DMS153 treated with DMSO at 0.1 percent for 48 hours (cell line): ENCODE data around the gene STYXL2.

Source experiments
- DNase-seq: peaks from one replicate; lab custom pipeline; 2025; ENCODE audit not compliant: unreplicated experiment; lab: John Stamatoyannopoulos, UW

STYXL2 gene

DNA sequence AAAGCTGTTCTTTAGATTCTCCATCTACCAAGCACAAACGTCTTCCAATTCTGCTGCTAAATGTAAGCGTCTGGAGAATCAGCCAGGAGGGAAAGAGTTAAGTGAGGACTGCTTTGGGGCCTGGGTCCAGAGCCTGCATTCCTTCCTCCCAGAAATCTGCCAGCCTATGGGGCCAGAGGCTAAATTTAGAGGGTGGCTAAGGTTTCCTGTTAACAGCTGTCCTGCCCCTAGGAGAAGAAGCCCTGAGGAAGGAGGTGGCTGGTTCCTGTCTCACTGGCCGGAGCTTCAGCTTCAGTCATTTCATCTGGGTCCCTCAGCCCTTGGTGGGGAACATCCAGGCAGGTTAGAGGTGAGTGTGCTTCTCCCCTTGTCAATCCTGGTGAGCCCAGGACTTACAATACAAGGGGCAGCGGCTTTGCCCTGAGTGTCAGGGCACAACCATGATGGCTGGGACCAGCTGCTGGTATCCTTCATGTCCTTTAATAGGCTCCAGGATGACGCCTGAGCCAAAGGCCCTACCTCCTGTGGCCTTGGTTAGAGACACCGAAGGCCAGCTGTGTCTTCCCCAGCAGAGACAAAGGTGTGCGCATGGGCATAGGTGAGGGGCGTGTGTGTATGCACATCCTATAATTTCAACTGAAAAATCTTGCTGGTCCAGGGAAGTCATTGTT, at the start of gene STYXL2:
TSS of gene STYXL2 (plus strand) at position 230 of the 671 bp plus-strand sequence. CDS start 775 bp downstream, outside the sequence.
- no peak for DNase-seq

DNA sequence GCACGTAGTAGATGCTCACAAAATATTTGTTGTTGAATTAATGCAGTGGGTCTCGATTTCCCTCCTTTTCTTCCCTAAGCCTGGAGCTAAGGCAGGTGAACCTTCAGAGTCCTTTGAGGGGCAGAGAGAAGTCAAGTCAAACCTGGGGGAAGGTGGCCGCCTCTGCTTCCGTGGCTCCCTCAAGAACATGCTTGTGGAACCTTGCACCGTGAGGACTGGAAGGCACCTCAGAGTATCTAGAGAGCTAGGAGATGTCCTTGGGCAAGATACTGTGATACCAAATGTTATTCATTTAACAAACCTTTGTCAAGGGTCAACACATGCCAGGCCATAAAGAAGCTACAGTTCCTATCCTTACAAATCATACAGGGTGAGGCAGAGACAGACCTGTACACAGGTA, 42.0 kb upstream of the STYXL2 start:
- DNase-seq = no peak

DNA sequence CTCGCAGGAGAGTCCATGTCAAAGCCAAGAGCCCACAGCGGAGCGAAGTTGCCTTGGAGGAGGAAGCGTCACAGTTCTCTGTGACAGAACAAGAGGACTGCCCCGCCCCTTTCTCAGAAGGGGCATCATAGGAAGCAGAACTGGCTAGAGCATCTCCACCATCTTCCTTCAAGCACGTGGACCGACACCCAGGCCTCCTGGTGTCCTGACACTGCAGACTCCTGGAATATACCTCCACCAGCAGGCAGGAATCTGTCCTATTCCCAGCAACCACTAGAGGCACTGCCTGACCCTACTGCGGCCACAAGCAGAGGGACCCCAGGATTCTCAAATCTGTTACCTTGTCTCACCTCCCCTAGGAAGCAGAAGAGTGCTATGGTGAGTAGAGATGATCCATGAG, 41.5 kb upstream of the STYXL2 start:
- DNase-seq = peak; percentile 5

DNA sequence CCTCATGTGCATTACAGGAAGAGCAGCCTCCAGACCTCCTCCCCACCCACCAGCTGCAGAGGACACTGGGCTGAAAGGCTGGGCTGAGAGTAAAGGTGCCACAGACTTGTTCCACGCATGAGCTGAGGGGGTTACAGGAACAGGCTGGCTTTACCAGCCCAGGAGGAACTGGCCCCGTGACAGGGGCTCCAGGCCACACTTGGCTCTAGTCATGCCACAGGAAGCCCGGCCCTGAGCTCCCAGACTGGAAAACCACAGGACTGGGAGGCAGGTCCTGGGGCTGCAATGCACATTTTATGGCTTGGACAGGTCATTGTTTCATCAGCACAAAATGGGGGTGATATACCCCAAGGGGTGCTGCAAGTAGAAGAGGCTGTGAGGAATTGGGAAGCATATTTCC, 39.3 kb upstream of the STYXL2 start:
- no peak for DNase-seq

DNA sequence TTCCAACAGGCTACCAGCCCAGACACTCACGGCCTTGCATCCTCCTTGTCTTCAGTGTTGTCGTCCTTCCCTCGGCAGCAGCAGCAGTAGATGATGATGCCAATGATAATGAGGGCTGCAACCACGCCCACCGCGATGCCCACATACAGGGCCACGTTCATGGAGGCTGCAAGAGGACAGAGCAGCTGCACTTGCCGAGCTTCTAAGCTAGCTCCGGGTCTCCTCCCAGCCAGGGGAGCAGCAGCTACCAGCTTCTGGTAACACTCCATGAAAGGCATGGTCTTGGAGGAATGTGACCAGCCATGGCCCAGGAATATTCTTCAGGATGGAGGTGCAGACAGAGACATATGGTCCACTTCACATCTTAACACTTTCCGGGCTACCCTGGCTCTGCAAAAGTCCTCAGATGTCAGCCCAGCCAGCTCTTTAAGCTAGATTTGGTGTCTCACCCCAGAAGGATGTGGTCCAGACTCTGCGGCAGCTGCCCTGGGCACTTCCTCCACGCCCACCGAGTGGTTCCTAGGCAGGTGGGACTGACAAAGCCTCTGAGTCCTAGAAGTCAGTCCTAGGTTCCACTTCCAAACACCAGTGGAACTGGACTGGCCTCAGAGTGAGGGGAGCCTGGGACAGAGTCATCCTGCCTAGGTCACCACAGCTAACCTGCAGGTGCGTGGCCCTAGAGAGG, 38.8 kb upstream of the STYXL2 start:
- no peak for DNase-seq

DNA sequence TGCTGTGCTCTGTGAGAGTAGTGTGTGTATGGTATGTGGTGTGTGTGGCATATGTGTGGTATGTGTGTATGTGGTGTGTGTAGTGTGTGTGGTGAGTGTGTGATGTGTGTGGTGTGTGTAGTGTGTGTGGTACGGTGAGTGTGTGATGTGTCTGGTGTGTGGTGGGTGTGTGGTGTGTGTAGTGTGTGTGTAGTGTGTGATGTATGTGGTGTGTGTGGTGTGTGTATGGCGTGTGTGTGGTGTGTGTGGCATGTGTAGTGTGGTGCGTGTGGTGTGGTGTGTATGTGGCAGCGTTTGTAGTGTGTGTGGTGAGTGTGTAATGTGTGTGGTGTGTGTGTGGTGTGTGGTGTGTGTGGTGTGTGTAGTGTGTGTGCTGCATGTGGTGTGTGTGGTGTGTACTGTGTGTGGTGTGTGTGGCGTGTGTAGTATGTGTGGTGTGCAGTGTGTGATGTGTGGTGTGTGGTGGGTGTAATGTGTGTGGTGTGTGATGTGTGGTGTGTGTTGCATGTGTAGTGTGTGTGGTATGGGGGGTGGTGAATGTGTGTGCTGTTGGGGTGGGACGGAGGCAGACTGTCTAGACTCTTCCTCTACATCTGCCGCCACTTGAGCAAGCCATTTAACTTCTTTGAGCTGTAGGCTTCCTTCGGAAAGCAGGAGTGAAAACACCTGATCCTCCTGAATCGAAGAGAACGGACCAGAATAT, 37.2 kb upstream of the STYXL2 start:
- no peak for DNase-seq

DNA sequence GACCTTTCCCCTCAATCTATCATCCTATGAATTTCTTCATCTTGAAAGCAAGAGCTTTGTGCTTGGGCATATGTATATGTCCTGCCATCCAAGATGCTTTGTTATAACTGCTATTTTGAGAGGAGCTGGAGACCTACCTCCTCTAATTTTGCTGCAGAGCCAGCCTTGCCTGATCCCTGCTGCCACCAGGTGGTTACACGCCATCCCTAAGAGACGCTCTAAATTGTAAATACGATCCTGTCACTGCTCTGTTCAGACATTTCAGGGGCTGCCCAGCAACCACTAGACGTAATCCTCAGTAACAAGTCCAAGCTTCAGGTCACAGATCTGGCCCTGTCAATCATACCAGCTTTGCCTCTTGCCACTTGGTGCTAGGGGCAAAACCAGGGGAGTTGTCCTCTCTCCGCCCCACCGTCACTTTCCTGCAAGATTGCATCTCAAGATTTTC, 36.6 kb upstream of the STYXL2 start:
- peak; percentile 93 for DNase-seq

DNA sequence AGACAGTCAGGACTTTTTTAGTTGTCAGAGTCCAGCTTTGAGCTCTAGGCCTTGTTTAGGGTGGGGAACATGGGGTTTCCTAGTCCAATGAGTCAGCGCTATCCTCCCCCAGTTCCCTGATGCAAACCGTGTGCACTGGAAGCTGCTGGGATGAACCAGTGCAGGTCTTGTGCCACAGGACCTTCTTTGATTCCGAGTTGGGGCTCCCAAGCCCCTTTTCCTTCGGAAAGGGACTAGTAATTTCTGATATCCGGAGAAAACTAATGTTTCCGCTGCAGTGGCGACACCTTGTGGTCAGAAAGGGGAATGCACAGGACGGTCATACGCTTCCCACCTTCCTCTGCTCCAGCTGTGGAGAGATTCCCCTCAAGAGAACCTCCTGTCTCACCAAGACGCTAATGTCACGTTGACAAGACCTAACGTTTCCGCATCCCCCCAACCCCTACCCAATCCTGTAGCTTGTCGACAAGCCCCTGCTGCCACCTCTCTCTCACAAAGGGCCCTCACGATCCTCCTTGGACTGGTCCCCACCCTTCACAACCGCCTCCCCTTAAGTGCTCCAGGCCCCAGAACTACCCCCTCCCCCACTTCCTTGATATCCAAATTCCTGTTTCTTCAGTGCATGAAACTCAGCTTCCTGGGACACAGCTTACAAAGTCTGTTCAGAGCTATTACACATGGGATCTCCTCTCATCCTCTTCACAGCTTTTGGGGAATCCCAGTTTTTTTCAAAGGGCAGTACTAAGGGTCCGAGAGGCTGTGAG, 34.6 kb upstream of the STYXL2 start:
- DNase-seq = peak; percentile 48

DNA sequence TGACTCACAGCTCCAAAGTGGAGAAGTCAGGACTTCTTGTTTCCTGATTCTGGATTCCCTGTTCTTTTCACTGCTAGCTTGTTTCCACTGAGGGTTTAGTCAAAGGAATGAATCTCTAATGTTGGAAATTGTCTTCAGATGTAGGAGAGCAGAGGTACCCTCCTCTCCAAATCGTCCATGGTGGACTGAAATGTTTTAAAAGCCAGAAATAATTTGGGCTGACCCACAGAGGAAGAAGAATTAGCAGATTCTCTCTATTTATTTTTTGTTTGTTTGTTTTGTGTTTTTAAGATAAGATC, 34.1 kb upstream of the STYXL2 start:
- no peak for DNase-seq

DNA sequence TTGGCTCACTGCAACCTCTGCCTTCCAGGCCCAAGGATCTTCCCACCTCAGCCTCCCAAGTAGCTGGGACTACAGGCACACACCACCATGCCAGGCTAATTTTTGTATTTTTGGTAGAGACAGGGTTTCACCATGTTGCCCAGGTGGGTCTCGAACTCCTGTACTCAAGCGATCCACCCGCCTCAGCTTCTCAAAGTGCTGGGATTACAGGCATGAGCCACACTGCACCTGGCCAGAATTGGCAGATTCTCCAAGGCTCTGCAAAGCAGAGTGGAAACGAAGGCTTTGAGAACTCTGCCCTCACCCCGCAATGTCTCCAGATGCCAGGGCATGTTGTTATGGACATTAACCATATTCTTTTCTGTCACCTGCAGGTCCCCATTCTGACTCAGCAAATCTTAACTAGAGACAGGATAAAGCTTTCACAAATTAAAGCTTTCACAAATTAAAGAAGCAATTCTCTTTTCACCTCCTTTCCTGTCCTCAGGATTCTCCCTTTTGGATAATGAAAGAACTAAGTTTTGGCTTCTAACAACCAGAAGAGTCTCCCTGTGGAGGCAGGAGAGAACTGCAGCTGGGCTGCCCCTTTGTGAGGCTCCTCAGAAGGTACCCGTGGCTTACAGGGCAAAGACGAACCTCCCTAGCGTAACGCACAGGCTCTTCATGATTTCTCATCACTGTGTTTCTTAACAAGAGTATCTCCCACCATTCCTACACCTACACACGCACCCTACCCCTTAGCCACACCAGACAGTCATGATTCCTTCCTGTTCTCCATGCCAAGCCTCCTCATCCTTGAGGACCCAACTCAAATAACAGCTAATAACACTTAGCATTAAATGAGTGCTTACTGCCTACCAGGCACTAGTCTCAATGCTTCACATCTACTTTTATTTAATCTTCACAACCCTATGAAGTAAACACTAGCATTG, 33.5 kb upstream of the STYXL2 start:
- no peak for DNase-seq

DNA sequence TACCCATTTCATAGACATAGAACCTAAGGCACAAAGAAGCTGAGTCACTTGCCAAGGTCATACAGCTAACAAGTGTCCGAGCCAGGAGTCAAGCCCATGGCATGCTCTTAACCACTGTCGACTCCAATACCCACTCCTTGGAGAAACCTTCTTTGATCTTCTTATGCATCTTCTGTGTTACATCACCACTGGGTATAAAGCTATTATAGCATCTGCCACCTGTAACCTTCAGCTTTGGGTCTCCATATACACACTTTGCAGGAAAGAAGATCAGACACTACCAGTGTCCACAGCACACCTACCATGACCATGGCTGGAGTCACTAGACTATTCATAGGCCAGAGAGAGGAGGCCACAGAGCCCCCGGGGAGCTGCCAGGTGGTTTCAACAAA, 32.8 kb upstream of the STYXL2 start:
- DNase-seq = no peak

DNA sequence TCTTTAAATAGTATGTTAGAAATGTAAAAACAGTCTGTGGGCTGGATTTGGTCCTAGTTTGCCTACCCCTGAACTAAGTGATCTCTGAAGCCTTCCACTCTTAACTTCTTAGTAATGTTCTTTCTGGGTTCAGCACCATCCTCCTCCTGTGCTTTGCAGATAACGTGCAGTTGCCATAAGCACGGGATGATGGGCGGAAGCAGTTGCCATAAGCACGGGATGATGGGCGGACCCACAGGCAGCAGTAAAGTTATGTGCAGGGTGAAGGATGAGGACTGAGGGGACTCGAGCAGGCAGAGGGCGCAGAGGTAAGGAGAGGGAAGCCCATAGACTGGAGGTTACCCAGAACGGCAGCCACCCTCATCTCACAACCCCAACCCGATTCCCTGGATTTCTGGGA, 29.3 kb upstream of the STYXL2 start:
- no peak for DNase-seq

DNA sequence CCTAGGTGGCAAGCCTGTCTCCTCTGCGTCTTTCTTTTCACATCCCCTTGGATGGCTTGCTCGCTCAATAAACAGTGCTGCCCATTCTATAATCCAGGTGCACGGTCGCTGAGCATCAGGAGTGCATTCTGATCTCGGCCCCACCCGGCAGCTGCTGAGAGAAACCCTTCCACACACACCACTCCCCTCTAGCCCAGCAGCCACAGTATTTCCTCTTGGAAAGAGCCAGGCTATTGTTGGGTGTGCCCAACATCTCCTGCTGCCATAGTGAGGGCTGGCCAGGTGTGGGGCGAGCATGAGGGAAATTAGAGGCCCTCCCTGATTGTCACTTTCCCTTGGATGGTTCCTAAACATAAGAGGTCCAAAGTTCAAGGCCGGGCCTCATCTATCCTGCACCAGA, 28.4 kb upstream of the STYXL2 start:
- DNase-seq = peak; percentile 52

DNA sequence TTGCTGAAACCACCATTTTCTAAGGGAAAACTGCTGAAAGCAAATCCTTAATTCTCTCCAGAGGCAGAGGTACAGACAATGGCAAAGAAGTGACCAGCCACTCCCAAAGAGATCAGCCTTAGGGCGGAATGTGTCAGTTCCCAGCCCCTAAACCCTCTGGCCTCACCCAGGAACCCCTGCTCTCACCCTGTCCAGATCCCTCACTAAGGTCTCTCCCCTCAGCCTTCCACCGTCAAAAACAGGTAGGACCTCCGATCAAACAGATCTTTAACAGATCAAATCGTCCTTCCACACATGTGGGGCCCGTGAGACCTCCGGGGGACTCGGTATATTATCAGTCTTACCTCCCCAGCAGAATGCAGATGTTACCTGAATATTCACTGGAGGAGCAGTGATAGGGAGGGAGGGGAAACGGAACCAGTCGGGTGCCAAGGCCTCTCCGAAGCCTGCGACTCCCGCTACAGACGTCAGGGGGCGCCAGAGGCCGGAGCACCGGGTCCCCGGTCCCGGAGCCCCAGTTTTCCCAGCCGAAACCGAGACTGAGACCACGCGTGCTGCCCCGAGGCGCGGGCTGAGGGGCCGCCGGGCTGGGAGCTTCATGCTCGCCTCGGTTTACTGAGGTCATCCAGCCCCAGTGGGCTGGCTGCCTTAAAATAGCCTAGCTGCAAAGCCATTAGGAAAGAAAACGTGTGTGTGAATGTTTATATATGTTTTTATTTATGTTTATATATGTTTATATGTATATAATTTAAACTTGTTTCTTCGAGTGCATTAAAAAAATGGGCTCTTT, 27.3 kb upstream of the STYXL2 start:
- DNase-seq = peak; percentile 92

DNA sequence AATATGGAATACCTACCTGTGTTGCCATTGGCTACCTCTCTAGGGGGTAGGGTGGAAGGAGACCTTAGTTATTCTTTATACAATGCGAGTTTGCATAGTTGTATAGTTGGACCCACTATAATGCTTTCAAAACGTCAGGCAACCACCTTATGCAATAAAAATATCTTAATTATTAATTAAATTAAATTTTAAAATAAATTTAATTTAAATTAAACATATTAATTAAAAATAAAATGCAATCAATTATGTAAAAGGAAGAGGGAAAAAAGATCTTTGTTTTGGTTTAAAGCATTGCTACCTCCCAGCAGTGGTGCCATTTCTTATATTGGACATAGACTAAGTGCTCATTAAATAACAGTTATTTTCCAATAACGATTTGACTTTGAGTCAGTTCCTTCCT, 26.0 kb upstream of the STYXL2 start:
- DNase-seq = no peak

DNA sequence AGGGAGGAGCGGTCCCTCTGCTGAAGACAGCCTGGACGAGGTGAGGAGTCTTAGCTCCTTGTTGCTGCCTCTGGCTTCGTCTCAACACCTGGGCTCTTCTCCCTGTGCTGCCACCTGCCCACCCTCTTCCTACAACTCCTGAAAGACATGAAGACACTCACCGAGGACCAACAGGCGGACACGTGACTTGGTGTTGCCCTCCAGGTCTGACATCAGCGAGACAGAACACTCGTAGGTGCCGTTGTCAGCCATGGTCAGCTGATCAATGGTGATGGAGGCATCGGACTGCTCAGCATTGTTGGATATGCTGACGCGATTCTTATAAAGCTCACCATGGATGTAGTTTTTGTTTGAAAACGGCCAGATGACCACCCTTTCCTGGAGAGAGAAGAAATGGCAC, 25.1 kb upstream of the STYXL2 start:
- no peak for DNase-seq

DNA sequence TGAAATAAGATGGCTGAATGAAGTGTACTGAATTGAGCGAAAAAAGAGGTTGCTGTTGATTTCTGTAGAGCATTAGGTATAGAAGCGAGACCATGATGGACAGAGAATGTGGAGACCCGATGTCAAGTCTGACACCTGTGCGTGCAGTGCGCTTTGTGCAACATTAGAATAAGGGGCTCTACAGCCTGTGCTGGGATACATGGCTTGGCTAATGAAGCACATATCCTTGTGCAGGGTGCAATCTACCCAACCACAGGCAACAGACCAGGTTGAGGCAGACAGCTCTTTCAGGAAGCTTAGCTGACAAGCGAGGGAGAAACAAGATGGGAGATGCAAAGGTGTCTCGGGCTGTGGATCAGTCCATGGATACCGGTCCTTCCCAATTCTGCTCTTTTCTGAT, 22.6 kb upstream of the STYXL2 start:
- no peak for DNase-seq

DNA sequence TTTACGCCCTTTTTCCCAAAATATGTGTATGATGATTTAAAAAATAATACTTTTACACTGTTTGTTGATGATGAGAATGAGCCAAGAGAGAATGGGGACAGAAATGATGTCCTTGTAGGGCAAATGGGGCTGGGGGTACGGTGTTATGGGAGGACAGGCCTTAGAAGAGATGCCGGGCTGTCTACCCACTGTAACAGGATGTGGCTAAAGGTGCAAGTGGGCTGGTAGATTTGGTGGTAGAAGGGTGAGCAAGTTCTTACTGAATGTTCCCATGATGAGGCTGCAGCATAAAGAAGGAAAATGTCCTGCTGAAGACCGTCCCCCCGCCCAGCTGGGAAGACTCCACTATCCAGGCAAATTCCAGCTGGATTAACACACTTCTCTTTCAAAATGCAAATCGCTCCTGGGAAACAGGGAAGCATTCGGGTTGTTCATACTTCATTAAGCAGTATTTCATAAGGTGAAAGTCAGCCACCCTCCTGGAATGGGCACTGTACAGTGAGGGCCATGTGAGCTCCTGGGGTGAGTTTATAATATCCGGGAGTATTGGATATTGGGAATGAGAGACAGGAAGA, 17.7 kb upstream of the STYXL2 start:
- DNase-seq = no peak

DNA sequence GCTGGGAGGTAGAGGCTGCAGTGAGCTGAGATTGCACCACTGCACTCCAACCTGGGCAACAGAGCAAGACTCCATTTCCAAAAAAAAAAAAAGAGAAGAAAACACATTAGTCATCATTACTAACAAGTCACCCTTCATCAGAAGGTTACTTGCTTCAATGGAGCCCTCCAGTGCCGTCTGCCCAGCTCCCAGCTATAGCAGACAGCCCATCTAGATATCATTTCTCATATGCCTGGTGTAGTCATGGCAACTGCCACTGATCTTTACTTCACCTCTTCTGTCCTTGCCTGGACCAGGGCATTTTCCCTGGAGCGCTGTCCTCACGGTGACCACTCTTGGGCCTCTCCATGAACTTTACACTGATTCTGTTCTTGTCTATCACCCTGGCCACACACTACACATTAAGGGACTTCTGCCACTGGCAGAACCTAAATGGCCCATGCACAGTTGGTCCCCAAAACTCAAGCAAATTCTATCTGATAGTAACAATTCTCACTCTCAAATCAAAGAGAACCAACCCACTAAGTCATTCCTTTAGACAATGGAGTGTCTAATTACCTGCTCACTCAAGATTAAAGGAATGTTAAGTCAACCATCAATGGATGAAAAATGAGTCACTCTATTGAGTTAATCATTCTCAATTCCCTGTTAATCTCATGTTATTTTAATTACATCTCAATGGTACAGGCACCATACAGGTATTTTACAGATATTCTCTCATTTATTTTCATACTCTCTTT, 16.6 kb upstream of the STYXL2 start:
- no peak for DNase-seq
